GM12878 (cell line): ENCODE measurements around the gene FGF12.

Source experiments
- ATF3 ChIP-seq: IDR thresholded peaks from 2 replicates; pipeline ENCODE4 v1.6.1; 2011; ENCODE audit warnings: low read depth, mild to moderate bottlenecking, low read length, moderate library complexity, borderline replicate concordance; ENCODE audit errors: extremely low read depth
- EP300 ChIP-seq, 2 experiments: fragments of 150-350 bp in 1 of 2; IDR thresholded peaks; 2 replicates each; pipeline ENCODE4 v1.6.1; 2011 to 2012; ENCODE audit warnings: low read depth in 2 of 2, low read length in 2 of 2, borderline replicate concordance in 1 of 2, improper control_type of control experiment in 1 of 2, inconsistent platforms in 1 of 2; ENCODE audit not compliant: control insufficient read depth in 1 of 2
- EZH2 ChIP-seq: IDR thresholded peaks from 2 replicates; pipeline ENCODE4 v1.6.1; 2012; ENCODE audit warnings: low read depth, mild to moderate bottlenecking, control low read depth, inconsistent platforms, low read length, borderline replicate concordance; ENCODE audit not compliant: control insufficient read depth
- MAX ChIP-seq: IDR thresholded peaks from 2 replicates; pipeline ENCODE4 v1.6.1; 2012; ENCODE audit warnings: low read depth, low read length, improper control_type of control experiment
- POLR2AphosphoS5 ChIP-seq: IDR thresholded peaks from 2 replicates; pipeline ENCODE4 v1.6.1; 2011; ENCODE audit warnings: mild to moderate bottlenecking, low read length, inconsistent platforms
- SIN3A ChIP-seq: IDR thresholded peaks from 2 replicates; pipeline ENCODE4 v1.6.1; 2012; ENCODE audit warnings: low read depth, low read length, improper control_type of control experiment
- SP1 ChIP-seq: IDR thresholded peaks from one replicate; pipeline ENCODE4 v1.6.1; 2011; ENCODE audit warnings: low read depth, low read length
- SREBF2 ChIP-seq: IDR thresholded peaks from 2 replicates; pipeline ENCODE4 v1.6.1; 2012; ENCODE audit warnings: mild to moderate bottlenecking, low read length
- ZBTB11 ChIP-seq: fragments of 450-650 bp; formaldehyde crosslinking; IDR thresholded peaks from 2 replicates; pipeline ENCODE4 v1.5.0; 2022; ENCODE audit warnings: mild to moderate bottlenecking, missing genetic modification characterization
- ZBTB33 ChIP-seq: fragments of 450-650 bp; IDR thresholded peaks from 2 replicates; pipeline ENCODE4 v1.6.1; 2017; ENCODE audit warnings: mild to moderate bottlenecking
- ZBTB4 ChIP-seq: fragments of 450-650 bp; formaldehyde crosslinking; IDR thresholded peaks from 2 replicates; pipeline ENCODE4 v1.4.0; 2022; ENCODE audit warnings: mild to moderate bottlenecking, moderate library complexity
- TF ChIP-seq, protein P1 (sequence below), 3 experiments: IDR thresholded peaks in 2 of 3; conservative IDR thresholded peaks in 1 of 3; 2 replicates each; pipeline ENCODE4 v1.5.1; 2011; ENCODE audit warnings: low read depth in 3 of 3, low read length in 3 of 3, mild to moderate bottlenecking in 3 of 3, control low read depth in 2 of 3, moderate library complexity in 2 of 3, inconsistent platforms in 1 of 3, mixed read lengths in 1 of 3; ENCODE audit not compliant: control insufficient read depth in 2 of 3, insufficient read depth in 1 of 3; ENCODE audit errors: extremely low read depth in 1 of 3
- TF ChIP-seq, protein P2 (sequence below): IDR thresholded peaks from 2 replicates; pipeline ENCODE4 v1.6.1; 2011; ENCODE audit warnings: mild to moderate bottlenecking, low read depth, low read length, moderate library complexity; ENCODE audit not compliant: insufficient replicate concordance

GRCh38 chr3:192481638-192482037 is 245.7 kb downstream of the FGF12 start:
- TF ChIP-seq EZH2, result no peak
- TF ChIP-seq ZBTB11, result no peak
- TF ChIP-seq MAX, result no peak
- TF ChIP-seq ZBTB33, result no peak
- TF ChIP-seq SREBF2, result no peak
- TF ChIP-seq SIN3A, result no peak
- no peak for TF ChIP-seq EP300 (IDR thresholded peaks at IDR 0.05; ENCODE audit: borderline replicate concordance in 1 of 2, control insufficient read depth in 1 of 2, low read depth in 2 of 2, low read length in 2 of 2)
- TF ChIP-seq, protein P1, sequence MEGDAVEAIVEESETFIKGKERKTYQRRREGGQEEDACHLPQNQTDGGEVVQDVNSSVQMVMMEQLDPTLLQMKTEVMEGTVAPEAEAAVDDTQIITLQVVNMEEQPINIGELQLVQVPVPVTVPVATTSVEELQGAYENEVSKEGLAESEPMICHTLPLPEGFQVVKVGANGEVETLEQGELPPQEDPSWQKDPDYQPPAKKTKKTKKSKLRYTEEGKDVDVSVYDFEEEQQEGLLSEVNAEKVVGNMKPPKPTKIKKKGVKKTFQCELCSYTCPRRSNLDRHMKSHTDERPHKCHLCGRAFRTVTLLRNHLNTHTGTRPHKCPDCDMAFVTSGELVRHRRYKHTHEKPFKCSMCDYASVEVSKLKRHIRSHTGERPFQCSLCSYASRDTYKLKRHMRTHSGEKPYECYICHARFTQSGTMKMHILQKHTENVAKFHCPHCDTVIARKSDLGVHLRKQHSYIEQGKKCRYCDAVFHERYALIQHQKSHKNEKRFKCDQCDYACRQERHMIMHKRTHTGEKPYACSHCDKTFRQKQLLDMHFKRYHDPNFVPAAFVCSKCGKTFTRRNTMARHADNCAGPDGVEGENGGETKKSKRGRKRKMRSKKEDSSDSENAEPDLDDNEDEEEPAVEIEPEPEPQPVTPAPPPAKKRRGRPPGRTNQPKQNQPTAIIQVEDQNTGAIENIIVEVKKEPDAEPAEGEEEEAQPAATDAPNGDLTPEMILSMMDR (IDR thresholded peaks at IDR 0.05 in 2 of 3, conservative IDR thresholded peaks at IDR 0.05 in 1 of 3; ENCODE audit: control insufficient read depth in 2 of 3, extremely low read depth in 1 of 3, insufficient read depth in 1 of 3, low read depth in 3 of 3, low read length in 3 of 3), result no peak
- TF ChIP-seq ATF3, result no peak
- TF ChIP-seq, protein P2, sequence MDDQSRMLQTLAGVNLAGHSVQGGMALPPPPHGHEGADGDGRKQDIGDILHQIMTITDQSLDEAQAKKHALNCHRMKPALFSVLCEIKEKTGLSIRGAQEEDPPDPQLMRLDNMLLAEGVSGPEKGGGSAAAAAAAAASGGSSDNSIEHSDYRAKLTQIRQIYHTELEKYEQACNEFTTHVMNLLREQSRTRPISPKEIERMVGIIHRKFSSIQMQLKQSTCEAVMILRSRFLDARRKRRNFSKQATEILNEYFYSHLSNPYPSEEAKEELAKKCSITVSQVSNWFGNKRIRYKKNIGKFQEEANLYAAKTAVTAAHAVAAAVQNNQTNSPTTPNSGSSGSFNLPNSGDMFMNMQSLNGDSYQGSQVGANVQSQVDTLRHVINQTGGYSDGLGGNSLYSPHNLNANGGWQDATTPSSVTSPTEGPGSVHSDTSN, result no peak
- no peak for TF ChIP-seq ZBTB4 (CRISPR knock-in tag)
- no peak for TF ChIP-seq POLR2AphosphoS5
- TF ChIP-seq SP1, result no peak
